Transverse colon (tissue), 4 donors: ENCODE measurements around the gene CLDN8.

Experiments used
- POLR2AphosphoS5 ChIP-seq, 3 donors: sonication (generic); formaldehyde crosslinking; IDR thresholded peaks; one replicate each; pipeline ENCODE4 v1.6.1; 2016; ENCODE audit warnings: antibody characterized with exemption in 3 of 3
- TF ChIP-seq, protein P1 (sequence below), 5 experiments: fragments of 200-600 bp in 3 of 5; fragments of 450-650 bp in 2 of 5; sonication (generic) in 3 of 5; IDR thresholded peaks; 1 replicate in 2 of 5; 2 replicates in 3 of 5; pipeline ENCODE4 v1.5.1; 2016 to 2017; ENCODE audit warnings: antibody characterized with exemption in 5 of 5, inconsistent platforms in 3 of 5, mild to moderate bottlenecking in 2 of 5, moderate library complexity in 1 of 5

GRCh38 chr21:30238168-30238567 is 22.3 kb upstream of the CLDN8 start:
- TF ChIP-seq, protein P1, sequence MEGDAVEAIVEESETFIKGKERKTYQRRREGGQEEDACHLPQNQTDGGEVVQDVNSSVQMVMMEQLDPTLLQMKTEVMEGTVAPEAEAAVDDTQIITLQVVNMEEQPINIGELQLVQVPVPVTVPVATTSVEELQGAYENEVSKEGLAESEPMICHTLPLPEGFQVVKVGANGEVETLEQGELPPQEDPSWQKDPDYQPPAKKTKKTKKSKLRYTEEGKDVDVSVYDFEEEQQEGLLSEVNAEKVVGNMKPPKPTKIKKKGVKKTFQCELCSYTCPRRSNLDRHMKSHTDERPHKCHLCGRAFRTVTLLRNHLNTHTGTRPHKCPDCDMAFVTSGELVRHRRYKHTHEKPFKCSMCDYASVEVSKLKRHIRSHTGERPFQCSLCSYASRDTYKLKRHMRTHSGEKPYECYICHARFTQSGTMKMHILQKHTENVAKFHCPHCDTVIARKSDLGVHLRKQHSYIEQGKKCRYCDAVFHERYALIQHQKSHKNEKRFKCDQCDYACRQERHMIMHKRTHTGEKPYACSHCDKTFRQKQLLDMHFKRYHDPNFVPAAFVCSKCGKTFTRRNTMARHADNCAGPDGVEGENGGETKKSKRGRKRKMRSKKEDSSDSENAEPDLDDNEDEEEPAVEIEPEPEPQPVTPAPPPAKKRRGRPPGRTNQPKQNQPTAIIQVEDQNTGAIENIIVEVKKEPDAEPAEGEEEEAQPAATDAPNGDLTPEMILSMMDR (IDR thresholded peaks at IDR 0.05), result no peak
- no peak for TF ChIP-seq POLR2AphosphoS5 (IDR thresholded peaks at IDR 0.05)
